ENCODE data around the gene ANKRD24. TPM values are rescaled to one million over a fixed set of nuclear protein-coding genes. Genes with fewer than 3 reads are reported as not detected.

Gene ANKRD24
- total RNA-seq, 1 experiment from 2014 or later: 0.33 TPM

GRCh38 chr19:4210166-4210731 is 27.8 kb downstream of the ANKRD24 start:
- DNase-seq (no peak), ATAC-seq (no peak)
- no peaks in the 10 kb centered on the region for H4K20me1 ChIP-seq (ENCODE audit: low read length)
- no peaks in the 10 kb centered on the region for H3K9me3 ChIP-seq (ENCODE audit: low read length)
- H3K4me2 ChIP-seq (ENCODE audit: low read length): no peak overlapping the region
- peaks cover 7% of the 10 kb centered on the region; the same call in 1 of the 2 replicates for H3K4me1 ChIP-seq (ENCODE audit: insufficient read depth, low read length)
- H3K9me2 ChIP-seq (replicated peaks; ENCODE audit: low read length): no peaks in the 10 kb centered on the region
- H3F3A ChIP-seq (ENCODE audit: low read length, unreplicated experiment): no peaks in the 10 kb centered on the region
- POLR2A ChIA-PET (ENCODE audit: unreplicated experiment): no interaction called here
- CTCF ChIA-PET: no interaction called here
- intact Hi-C loops (cut with micrococcal nuclease): no loop called here
- no peak overlapping the region for H2AFZ ChIP-seq (ENCODE audit: low read length)
- no peak for TF ChIP-seq EZH2 (IDR thresholded peaks at IDR 0.05; ENCODE audit: low read length, unreplicated experiment)
- TF ChIP-seq EZH2phosphoT487 (IDR thresholded peaks at IDR 0.05; ENCODE audit: borderline replicate concordance, low read length): no peak
- no peak for TF ChIP-seq CTCF (conservative IDR thresholded peaks at IDR 0.05; ENCODE audit: low read depth, low read length)
- BruUV-seq (replicated peaks): no TSS peak
- no peak overlapping the region for H3K4me3 ChIP-seq (ENCODE audit: low read length)
- no peaks in the 10 kb centered on the region for H3K36me3 ChIP-seq (ENCODE audit: low read depth, low read length)
- no peaks in the 10 kb centered on the region for H3K79me2 ChIP-seq (ENCODE audit: low read length)
- H3K27me3 ChIP-seq (ENCODE audit: low read length): no peaks in the 10 kb centered on the region
- H3K27ac ChIP-seq (ENCODE audit: low read length): no peak overlapping the region
- H3K9ac ChIP-seq (ENCODE audit: low read length): no peak overlapping the region

DNA sequence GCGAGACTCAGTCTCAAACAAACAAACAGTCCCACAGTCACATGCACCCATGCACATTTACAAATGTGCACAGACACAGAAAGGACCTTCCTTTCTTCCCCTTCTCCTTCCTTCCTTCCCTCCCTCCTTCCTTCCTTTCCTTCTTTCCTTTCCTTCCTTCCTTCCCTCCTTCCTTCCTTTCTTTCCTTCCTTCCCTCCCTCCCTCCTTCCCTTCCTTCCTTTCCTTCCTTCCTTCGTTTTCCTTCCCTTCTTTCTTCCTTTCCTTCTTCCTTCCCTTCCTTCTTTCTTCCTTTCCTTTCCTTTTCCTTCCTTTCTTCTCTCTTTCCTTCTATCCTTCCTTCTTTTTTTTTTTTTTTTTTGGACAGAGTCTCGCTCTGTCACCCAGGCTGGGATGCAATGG is 30.6 kb downstream of the ANKRD24 start:
- ATAC-seq (no peak), DNase-seq (no peak)
- Histone ChIP-seq H3K9me2 (replicated peaks; ENCODE audit: low read length) (no peaks in the 10 kb centered on the region), H3F3A (ENCODE audit: low read length, unreplicated experiment) (no peaks in the 10 kb centered on the region), H3K4me3 (ENCODE audit: low read length) (no peak overlapping the region), H4K20me1 (ENCODE audit: low read length) (no peaks in the 10 kb centered on the region), H3K4me1 (ENCODE audit: insufficient read depth, low read length) (peaks cover 7% of the 10 kb centered on the region; the same call in 1 of the 2 replicates), H3K9ac (ENCODE audit: low read length) (no peak overlapping the region), H3K27me3 (ENCODE audit: low read length) (no peaks in the 10 kb centered on the region), H2AFZ (ENCODE audit: low read length) (no peak overlapping the region), H3K79me2 (ENCODE audit: low read length) (no peaks in the 10 kb centered on the region), H3K36me3 (ENCODE audit: low read depth, low read length) (no peaks in the 10 kb centered on the region), H3K4me2 (ENCODE audit: low read length) (no peak overlapping the region), H3K27ac (ENCODE audit: low read length) (no peak overlapping the region), H3K9me3 (ENCODE audit: low read length) (no peaks in the 10 kb centered on the region)
- ChIA-PET POLR2A (ENCODE audit: unreplicated experiment) (no interaction called here), CTCF (no interaction called here)
- no peak for TF ChIP-seq EZH2phosphoT487 (IDR thresholded peaks at IDR 0.05; ENCODE audit: borderline replicate concordance, low read length)
- no TSS peak for BruUV-seq (replicated peaks)
- intact Hi-C loops (cut with micrococcal nuclease): no loop called here

- Histone ChIP-seq H3K9ac (ENCODE audit: low read length) (no peak overlapping the region), H4K20me1 (ENCODE audit: low read length) (no peaks in the 10 kb centered on the region), H3K4me2 (ENCODE audit: low read length) (no peak overlapping the region), H3K27me3 (ENCODE audit: low read length) (no peaks in the 10 kb centered on the region), H3K9me3 (ENCODE audit: low read length) (no peaks in the 10 kb centered on the region), H3K4me1 (ENCODE audit: insufficient read depth, low read length) (peaks cover 7% of the 10 kb centered on the region; the same call in 1 of the 2 replicates), H3K36me3 (ENCODE audit: low read depth, low read length) (no peaks in the 10 kb centered on the region), H3K79me2 (ENCODE audit: low read length) (no peaks in the 10 kb centered on the region), H2AFZ (ENCODE audit: low read length) (no peak overlapping the region), H3K9me2 (replicated peaks; ENCODE audit: low read length) (no peaks in the 10 kb centered on the region), H3K4me3 (ENCODE audit: low read length) (no peak overlapping the region), H3K27ac (ENCODE audit: low read length) (no peak overlapping the region), H3F3A (ENCODE audit: low read length, unreplicated experiment) (no peaks in the 10 kb centered on the region)
- TF ChIP-seq EZH2 (IDR thresholded peaks at IDR 0.05; ENCODE audit: low read length, unreplicated experiment): no peak
- no peak for TF ChIP-seq CTCF (conservative IDR thresholded peaks at IDR 0.05; ENCODE audit: low read depth, low read length)
- no peak for TF ChIP-seq EZH2phosphoT487 (IDR thresholded peaks at IDR 0.05; ENCODE audit: borderline replicate concordance, low read length)
- ATAC-seq (no peak), DNase-seq (no peak)
- BruUV-seq (replicated peaks): no TSS peak
- intact Hi-C loops (cut with micrococcal nuclease): no loop called here
- ChIA-PET POLR2A (ENCODE audit: unreplicated experiment) (no interaction called here), CTCF (no interaction called here)
Observed at GRCh38 chr19:4215807-4216206, 33.3 kb downstream of the ANKRD24 start.
